HG03342 (cell line): ENCODE measurements around the gene CARD11.
"Not testable (repeated sequence)": the region's sequence is repeated elsewhere in the genome, so short reads cannot be mapped to it uniquely, and the experiment has no call there.

Experiments used
- ATAC-seq: cut with Tn5 transposase; IDR thresholded peaks from one replicate; pipeline ENCODE4 v1.9.1; 2021; ENCODE audit warnings: mild to moderate bottlenecking, moderate library complexity; ENCODE audit not compliant: unreplicated experiment

Gene CARD11

DNA sequence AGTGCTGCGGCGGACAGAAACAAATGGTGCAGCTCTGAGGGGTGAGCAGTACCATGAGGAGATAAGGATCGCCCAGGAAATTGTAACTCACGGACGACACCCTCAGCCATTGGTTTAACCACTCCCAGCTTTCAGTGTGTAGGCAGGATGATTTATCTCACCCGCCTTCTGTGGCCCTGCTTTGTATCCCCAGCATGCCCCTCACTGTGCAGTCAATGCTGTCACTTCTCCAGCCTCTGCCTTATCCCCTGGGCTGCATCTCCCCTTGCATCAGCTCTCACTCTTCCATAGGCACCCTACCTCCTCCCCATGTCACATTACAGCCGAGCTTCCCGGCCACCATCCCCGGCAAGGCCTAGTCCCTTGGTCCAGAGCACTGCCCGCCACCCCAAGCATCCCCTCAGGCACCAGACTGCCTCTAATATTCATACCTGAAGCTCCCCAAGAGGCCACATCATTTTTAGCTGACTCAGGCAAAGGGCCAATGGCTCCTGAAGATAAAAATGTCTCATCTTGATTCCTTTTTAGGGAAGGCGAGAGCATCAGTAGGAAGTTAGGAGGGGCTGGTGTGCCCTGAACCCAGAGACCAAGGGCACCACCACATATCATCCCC is 77.1 kb downstream of the CARD11 start:
- ATAC-seq, result no peak

GRCh38 chr7:2965745-2966270 is 77.9 kb downstream of the CARD11 start:
- ATAC-seq, result no peak

DNA sequence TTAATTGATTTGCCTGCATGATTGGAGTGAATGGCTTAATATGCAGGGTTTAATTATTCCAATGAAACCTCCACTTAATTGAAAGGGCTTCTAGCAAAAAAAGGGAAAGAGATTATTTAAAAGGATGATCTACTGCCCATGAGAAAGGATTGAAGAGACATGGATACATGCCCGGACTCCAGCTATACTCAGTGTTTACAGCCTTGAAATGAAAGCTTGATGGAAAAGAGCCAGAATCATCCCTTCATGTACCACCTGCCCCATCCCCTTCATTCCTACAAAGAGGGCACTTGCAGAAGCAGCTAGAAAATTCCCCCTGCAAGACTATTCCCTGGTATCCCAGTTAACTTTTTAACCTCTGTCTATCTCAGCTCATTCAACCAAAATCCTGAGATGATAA is 78.4 kb downstream of the CARD11 start:
- ATAC-seq, result no peak

DNA sequence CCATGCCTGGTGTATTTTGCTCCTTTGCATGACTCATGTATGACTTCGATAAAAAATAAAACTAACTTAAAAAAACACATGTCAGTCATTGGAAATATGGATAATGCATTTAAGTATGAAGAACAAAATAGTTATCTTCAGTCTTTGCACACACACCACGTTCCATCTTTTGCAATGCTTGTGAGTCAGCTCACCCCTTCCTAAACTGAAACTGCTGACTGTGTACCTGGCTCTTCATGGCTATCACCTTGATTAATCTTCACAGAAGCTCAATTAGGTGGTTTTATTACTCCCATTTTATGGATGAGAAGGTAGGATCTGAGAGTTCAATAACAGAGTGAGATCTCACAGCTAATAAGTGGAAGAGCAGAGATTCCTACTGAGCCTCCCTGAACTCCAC is 79.5 kb downstream of the CARD11 start:
- no peak for ATAC-seq

DNA sequence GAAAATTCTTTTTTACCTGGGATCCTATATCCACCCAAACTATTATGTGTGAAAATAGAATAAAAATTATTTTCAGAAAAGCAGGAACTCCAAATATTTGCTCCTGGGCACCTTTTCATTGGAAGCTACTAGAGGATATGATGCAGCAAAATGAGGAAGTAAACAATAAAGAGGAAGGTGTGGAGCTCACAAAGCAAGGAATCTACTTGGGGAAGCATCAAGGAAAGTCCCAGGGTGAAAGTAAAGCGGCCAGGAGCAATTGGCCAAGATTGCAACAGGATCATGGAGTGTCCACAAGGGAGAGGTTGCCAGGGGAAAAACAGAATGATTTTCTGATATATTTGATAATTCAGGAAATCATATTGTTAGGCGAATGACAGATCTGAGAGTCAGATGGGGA is 80.8 kb downstream of the CARD11 start:
- ATAC-seq, result no peak

DNA sequence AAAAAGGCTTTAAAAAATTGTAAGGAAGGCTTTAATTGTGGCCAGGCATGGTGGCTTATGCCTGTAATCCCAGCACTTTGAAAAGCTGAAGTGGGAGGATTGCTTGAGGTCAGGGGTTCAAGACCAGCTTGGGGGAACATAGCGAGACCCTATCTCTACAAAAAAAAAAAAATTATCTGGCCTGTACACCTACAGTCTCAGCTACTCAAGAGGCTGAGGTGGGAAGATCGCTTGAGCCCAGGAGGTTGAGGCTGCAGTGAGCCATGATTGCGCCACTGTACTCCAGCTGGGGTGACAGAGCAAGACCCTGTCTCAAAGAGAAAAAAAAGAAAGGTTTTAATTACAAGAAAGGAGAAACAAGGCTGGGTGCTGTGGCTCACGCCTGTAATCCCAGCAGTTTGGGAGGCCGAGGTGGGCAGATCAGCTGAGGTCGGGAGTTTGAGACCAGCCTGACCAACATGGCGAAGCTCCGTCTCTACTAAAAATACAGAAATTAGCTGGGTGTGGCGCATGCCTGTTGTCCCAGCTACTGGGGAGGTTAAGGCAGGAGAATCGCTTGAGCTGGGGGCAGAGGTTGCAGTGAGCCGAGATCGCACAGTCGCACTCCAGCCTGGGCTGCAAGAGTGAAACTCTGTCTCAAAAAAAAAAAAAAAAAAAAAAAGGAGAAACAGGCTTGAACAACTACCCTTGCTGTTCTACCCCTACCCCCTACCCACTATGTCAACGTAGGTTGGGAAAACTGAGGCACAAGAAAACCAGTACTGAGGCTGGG is 83.7 kb downstream of the CARD11 start:
- no peak for ATAC-seq

DNA sequence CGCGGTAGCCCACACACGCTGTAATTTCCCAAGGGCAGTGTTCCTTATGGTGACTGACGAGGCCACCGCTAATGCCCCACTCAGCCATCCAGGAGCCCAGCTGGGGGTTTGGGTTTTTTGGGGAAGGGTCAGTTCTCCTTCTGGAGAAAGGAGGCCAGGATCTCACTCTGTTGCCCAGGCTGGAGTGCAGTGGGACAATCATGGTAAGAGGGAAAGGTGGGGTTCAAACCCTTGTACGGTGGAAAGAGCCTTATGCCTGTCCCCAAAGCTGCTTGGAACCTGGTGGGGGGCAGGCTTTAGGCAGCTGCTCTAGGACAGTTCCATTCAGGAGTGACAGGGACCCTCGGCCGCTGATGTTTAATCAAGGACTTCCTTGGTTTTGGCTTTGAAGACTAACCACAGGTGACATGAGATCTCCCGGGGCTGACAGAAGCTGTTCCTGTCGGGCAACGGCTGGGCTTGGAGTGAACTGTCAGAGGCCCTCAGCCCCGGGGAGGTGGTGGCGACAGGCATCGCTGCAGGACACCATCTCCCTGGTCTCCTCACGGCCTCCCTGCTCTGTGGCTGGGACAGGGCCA is 84.5 kb downstream of the CARD11 start:
- ATAC-seq, result no peak

GRCh38 chr7:2958416-2959102 is 85.1 kb downstream of the CARD11 start:
- no peak for ATAC-seq

DNA sequence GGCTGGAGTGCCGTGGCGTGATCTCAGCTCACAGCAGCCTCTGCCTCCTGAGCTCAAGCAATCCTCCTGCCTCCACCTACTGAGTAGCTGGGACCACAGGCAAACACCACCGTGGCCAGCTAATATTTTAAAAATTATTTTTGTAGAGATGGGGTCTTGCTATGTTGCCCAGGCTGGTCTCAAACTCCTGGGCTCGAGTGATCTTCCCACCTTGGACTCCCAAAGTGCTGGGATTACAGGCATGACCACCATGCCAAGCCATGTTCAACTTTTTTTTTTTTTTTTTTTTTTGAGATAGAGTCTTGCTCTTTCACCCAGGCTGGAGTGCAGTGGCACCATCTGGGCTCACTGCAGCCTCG is 86.3 kb downstream of the CARD11 start:
- not testable (repeated sequence) for ATAC-seq

DNA sequence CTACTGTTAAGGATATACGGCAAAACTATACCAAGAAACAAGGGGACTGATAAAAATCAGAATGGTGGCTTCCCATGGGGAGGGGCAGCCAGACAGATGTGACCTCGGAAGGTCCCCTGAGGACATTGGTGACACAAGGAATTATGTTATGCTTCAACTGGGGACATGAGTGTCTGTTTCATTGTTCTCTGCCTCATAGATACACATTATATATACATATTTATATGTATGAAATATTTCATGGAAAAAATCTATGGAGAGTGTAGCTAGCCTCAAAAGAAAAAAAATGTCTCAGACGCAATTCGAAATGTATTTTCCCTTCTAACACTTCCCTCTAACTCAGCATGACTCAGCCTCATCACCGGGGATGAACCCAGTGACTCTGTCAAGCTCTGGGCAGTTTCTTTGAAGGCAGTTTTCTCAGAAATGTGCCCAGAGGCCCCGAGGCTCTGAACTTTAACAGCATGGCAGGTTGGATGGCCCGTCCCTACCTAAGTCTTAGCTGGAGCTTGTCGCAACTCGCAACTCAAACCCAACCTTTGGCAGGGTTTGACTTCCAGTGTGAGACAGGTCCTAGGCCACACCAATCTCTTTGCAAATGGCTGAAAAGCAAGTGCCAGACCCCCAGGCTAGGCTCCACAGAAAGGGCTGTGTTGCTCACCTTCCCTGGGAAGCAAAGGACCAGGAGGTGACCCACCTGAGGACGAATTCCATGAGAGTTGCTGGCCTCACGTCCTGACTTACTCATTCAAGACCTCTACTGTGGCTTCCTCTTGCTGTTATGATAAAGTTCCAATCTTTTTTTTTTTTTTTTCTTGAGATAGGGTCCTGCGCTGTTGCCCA is 86.9 kb downstream of the CARD11 start:
- ATAC-seq, result no peak

GRCh38 chr7:2956076-2956475 is 87.6 kb downstream of the CARD11 start:
- no peak for ATAC-seq

- no peak for ATAC-seq
Observed at GRCh38 chr7:2955269-2955668, 88.4 kb downstream of the CARD11 start.

- no peak for ATAC-seq
Observed at GRCh38 chr7:2954433-2954853, 89.2 kb downstream of the CARD11 start.

- no peak for ATAC-seq
Observed at GRCh38 chr7:2953588-2954407, 89.9 kb downstream of the CARD11 start.

DNA sequence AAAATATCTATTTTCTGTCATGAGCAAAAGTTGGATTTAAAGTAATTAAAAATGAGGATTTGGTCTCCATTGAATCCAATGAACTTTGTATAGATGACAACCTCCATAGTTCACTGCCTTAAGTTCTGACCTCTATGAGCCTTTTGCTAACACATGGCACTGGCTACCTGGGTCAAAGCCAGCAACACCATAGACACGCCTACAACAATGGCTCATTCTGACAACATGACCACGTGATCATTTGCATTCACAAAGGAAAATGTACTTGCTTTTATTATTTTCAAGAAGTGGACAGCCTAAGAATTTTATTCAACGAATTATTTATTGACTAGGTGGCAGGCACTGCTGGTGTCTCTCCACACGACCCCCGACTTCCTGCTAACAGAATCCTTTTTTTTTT is 90.6 kb downstream of the CARD11 start:
- ATAC-seq, result no peak

- ATAC-seq, result no peak
Observed at GRCh38 chr7:2952316-2952715, 91.4 kb downstream of the CARD11 start.

- ATAC-seq, result no peak
Observed at GRCh38 chr7:2950578-2950977, 93.1 kb downstream of the CARD11 start.

DNA sequence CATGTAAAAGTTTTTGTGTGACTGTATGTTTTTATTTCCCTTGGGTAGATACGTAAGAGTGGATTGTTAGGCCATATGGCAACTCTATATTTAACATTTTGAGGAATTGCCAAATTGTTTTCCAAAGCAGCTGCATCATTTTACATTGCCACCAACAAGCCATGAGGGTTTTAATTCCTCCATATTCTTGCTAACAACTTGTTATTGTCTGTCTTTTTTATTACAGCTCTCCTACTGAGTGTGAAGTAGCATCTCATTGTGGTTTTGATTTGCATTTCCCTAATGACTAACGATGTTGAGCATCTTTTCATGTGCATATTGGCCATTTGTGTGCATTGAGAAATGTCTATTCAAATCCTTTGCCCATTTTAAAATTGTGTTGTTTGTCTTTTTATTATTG is 94.9 kb downstream of the CARD11 start:
- no peak for ATAC-seq

GRCh38 chr7:2947058-2947780 is 96.4 kb downstream of the CARD11 start:
- no peak for ATAC-seq
